ENCODE data around the gene PIK3R6. TPM values are rescaled to one million over a fixed set of nuclear protein-coding genes. Genes with fewer than 3 reads are reported as not detected.

The PIK3R6 gene
- total RNA-seq, 1 donor from 2014 or later = 4.5 TPM

GRCh38 chr17:8873801-8874715 is 6.6 kb upstream of the PIK3R6 start:
- H3K27ac Mint-ChIP-seq = no peak overlapping the region
- intact Hi-C loops (cut with micrococcal nuclease) = no loop called here
- no peak for DNase-seq
- peaks cover 15% of the 10 kb centered on the region for H3K36me3 Mint-ChIP-seq (ENCODE audit: low read depth)
- H3K27me3 Mint-ChIP-seq = no peaks in the 10 kb centered on the region
- no peak overlapping the region for H3K4me3 Mint-ChIP-seq
- H3K4me1 Mint-ChIP-seq = peaks cover 4% of the 10 kb centered on the region
- H3K9me3 Mint-ChIP-seq = no peaks in the 10 kb centered on the region

GRCh38 chr17:8872705-8873435 is 5.4 kb upstream of the PIK3R6 start:
- DNase-seq = no peak
- Mint-ChIP-seq H3K4me3 (no peak overlapping the region), H3K4me1 (peaks cover 15% of the 10 kb centered on the region), H3K27me3 (no peaks in the 10 kb centered on the region), H3K36me3 (ENCODE audit: low read depth) (peaks cover 6% of the 10 kb centered on the region), H3K27ac (no peak overlapping the region), H3K9me3 (no peaks in the 10 kb centered on the region)
- intact Hi-C loops (cut with micrococcal nuclease) = no loop called here

DNA sequence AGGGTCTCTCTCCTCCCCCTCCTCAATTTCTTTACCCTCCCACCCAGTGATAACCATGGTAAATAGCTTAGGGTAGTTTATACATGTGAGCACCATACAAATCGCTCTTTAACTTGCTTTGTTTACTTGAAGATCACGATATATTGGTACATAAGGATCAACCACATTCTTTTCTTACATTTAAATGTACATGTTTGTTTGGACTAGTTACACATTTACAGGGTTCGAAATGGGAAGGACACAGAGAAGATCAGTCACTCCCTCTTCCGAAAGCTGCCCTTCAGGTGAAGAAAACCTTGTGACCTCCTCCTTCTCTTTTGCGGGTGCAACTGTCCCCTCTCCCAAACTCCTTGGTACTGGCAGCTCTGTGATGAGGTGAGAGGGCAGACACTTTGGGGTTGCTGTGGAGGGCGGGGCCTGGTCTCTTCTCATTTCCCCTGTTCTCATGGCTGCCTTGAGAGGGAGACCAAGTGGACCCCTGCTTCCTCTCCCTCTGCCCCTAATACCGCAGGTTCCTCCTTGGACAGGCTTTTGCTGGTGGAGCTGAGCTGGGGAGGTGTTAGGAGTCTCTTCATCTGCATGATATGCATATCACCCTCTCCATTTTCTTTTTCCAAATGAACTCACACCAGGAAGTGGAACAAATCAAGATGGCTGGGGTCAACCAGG is 4.7 kb upstream of the PIK3R6 start:
- Mint-ChIP-seq H3K27me3 (no peaks in the 10 kb centered on the region), H3K9me3 (no peaks in the 10 kb centered on the region), H3K36me3 (ENCODE audit: low read depth) (no peaks in the 10 kb centered on the region), H3K4me1 (peaks cover 21% of the 10 kb centered on the region), H3K4me3 (no peak overlapping the region), H3K27ac (no peak overlapping the region)
- intact Hi-C loops (cut with micrococcal nuclease) = no loop called here
- DNase-seq = no peak

- no peaks in the 10 kb centered on the region for H3K27me3 Mint-ChIP-seq
Measured at GRCh38 chr17:8871081-8871581, 3.7 kb upstream of the PIK3R6 start.

GRCh38 chr17:8870406-8871040 is 3.0 kb upstream of the PIK3R6 start:
- H3K36me3 Mint-ChIP-seq (ENCODE audit: low read depth) = peaks cover 3% of the 10 kb centered on the region
- no peak for DNase-seq
- H3K4me1 Mint-ChIP-seq = peaks cover 30% of the 10 kb centered on the region
- no peak overlapping the region for H3K27ac Mint-ChIP-seq
- H3K4me3 Mint-ChIP-seq = no peak overlapping the region
- no peaks in the 10 kb centered on the region for H3K27me3 Mint-ChIP-seq
- no peaks in the 10 kb centered on the region for H3K9me3 Mint-ChIP-seq
- intact Hi-C loops (cut with micrococcal nuclease) = no loop called here

More at GRCh38 chr17:8871081-8871581, 3.7 kb upstream of the PIK3R6 start:
- DNase-seq = no peak
- intact Hi-C loops (cut with micrococcal nuclease) = no loop called here
- no peak overlapping the region for H3K27ac Mint-ChIP-seq
- H3K36me3 Mint-ChIP-seq (ENCODE audit: low read depth) = peaks cover 3% of the 10 kb centered on the region
- H3K9me3 Mint-ChIP-seq = no peaks in the 10 kb centered on the region
- H3K4me3 Mint-ChIP-seq = no peak overlapping the region
- H3K4me1 Mint-ChIP-seq = peaks cover 29% of the 10 kb centered on the region

DNA sequence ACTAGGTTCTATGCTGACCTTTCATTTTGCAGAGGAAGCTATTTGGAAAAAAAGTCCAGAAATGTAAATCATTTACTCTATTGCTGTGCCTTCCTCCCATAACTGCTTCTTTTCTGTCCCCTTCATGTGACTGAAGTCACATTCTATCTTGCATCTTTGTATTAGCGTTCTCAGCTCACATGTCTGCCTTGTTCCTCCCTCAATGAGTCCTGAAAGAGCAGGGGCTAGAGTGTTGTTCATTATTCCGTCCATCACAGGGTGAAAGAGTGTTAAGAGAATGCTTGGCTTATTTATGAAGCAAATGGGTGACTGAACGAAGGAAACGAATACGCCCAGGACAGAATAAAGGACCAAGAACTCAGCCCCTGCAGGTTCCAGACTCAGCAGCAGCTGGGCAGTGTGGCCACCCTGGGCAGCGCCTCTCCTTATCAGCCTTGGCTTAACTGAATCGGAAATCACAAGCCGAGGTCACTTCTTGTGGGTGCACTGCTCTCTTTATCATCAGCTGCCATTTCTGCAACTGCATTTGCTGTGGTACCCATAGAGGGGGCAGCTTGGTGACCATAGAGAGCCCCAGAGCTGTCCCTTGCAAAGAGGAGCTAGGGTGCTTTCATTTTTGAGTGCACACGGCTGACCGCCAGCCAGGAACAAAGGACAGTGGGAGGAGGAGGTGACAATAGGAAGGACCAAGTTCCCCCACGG is 1.8 kb upstream of the PIK3R6 start:
- intact Hi-C loops (cut with micrococcal nuclease) = no loop called here
- DNase-seq = no peak
- H3K27me3 Mint-ChIP-seq = no peaks in the 10 kb centered on the region
- no peak overlapping the region for H3K4me3 Mint-ChIP-seq
- H3K27ac Mint-ChIP-seq = no peak overlapping the region
- peaks cover 37% of the 10 kb centered on the region for H3K4me1 Mint-ChIP-seq
- peaks cover 3% of the 10 kb centered on the region for H3K36me3 Mint-ChIP-seq (ENCODE audit: low read depth)
- H3K9me3 Mint-ChIP-seq = no peaks in the 10 kb centered on the region

DNA sequence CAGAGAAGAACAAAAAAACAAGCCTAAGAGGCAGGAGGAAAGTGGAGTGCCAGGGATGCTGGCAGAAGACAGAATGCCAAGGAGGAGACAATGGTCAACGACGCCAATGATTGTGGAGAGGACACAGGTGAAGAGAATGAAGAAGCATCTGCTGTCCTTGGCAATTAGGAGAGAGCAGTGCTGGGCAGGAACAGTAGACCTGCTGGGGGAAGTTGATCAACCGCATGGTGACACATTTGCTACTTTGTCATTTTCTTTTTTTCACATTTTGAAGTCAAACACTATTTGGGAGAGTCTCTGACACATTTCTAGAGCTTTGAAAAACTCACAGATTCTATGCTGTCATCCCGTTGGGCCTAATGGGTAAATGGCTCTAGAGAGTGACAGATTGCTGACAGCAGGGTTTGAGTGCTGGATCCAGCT is 1.1 kb upstream of the PIK3R6 start:
- Mint-ChIP-seq H3K36me3 (ENCODE audit: low read depth) (peaks cover 8% of the 10 kb centered on the region), H3K4me3 (peak overlapping the region; percentile 4), H3K9me3 (no peaks in the 10 kb centered on the region), H3K27me3 (no peaks in the 10 kb centered on the region), H3K27ac (peak overlapping the region; percentile 92), H3K4me1 (peaks cover 40% of the 10 kb centered on the region)
- intact Hi-C loops (cut with micrococcal nuclease) = no loop called here
- peak; percentile 57 for DNase-seq

DNA sequence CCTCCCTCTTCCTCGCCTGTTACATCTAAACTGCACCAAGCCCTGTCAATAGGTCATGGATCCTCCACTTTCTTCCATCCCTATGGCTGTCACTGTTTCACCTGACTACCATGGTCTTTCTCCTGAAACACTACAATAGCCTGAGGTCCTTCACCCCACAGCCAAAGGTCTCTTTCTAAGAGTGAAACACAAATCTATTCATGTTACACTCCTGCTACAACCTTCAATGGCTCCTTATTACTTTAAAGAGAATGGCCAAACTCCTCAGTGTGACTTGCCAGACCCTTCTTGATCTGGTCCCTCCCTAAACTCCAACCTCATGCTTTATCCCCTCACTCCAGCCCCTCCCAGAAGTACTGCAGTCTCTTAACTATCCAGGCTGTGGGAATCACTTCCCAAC is 618 bp upstream of the PIK3R6 start:
- H3K27ac Mint-ChIP-seq = peak overlapping the region; percentile 92
- intact Hi-C loops (cut with micrococcal nuclease) = no loop called here
- H3K9me3 Mint-ChIP-seq = no peaks in the 10 kb centered on the region
- no peaks in the 10 kb centered on the region for H3K27me3 Mint-ChIP-seq
- peak overlapping the region; percentile 95 for H3K4me3 Mint-ChIP-seq
- no peak for DNase-seq
- peaks cover 42% of the 10 kb centered on the region for H3K4me1 Mint-ChIP-seq
- peaks cover 10% of the 10 kb centered on the region for H3K36me3 Mint-ChIP-seq (ENCODE audit: low read depth)

- Mint-ChIP-seq H3K9me3 (no peaks in the 10 kb centered on the region), H3K27ac (no peak overlapping the region), H3K36me3 (ENCODE audit: low read depth) (peaks cover 12% of the 10 kb centered on the region), H3K4me3 (peak overlapping the region; percentile 95), H3K4me1 (peaks cover 58% of the 10 kb centered on the region), H3K27me3 (no peaks in the 10 kb centered on the region)
- DNase-seq = no peak
- intact Hi-C loops (cut with micrococcal nuclease) = no loop called here
Measured at GRCh38 chr17:8865811-8866210, 1.7 kb downstream of the PIK3R6 start.

DNA sequence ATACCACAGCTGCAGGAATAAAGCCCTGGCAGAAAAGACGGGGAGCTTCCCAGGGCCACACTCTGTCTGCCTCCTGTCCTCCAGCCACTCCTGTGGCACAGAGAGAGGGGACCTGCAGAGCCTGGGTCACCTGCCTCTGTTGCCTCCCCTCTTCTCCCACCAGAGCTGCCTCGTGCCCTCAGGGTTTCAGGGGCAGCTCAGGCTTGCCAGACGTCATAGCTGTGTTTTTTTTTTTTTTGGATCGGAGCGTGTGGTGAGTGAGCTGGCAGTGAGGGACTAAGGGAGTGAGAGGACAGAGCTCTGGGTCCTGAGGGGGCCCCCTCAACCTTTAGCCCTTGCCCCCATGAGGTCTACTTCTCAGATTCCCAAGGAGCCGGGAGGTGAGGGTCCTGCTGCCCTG is 2.1 kb downstream of the PIK3R6 start:
- H3K9me3 Mint-ChIP-seq = no peaks in the 10 kb centered on the region
- peaks cover 62% of the 10 kb centered on the region for H3K4me1 Mint-ChIP-seq
- no peak overlapping the region for H3K27ac Mint-ChIP-seq
- DNase-seq = no peak
- H3K27me3 Mint-ChIP-seq = no peaks in the 10 kb centered on the region
- H3K36me3 Mint-ChIP-seq (ENCODE audit: low read depth) = peaks cover 12% of the 10 kb centered on the region
- intact Hi-C loops (cut with micrococcal nuclease) = no loop called here
- no peak overlapping the region for H3K4me3 Mint-ChIP-seq

GRCh38 chr17:8862213-8863056 is 5.0 kb downstream of the PIK3R6 start:
- DNase-seq = no peak
- Mint-ChIP-seq H3K9me3 (no peaks in the 10 kb centered on the region), H3K4me1 (peaks cover 63% of the 10 kb centered on the region), H3K27me3 (no peaks in the 10 kb centered on the region), H3K27ac (peak overlapping the region; percentile 8), H3K36me3 (ENCODE audit: low read depth) (peaks cover 23% of the 10 kb centered on the region), H3K4me3 (no peak overlapping the region)
- intact Hi-C loops (cut with micrococcal nuclease) = no loop called here

DNA sequence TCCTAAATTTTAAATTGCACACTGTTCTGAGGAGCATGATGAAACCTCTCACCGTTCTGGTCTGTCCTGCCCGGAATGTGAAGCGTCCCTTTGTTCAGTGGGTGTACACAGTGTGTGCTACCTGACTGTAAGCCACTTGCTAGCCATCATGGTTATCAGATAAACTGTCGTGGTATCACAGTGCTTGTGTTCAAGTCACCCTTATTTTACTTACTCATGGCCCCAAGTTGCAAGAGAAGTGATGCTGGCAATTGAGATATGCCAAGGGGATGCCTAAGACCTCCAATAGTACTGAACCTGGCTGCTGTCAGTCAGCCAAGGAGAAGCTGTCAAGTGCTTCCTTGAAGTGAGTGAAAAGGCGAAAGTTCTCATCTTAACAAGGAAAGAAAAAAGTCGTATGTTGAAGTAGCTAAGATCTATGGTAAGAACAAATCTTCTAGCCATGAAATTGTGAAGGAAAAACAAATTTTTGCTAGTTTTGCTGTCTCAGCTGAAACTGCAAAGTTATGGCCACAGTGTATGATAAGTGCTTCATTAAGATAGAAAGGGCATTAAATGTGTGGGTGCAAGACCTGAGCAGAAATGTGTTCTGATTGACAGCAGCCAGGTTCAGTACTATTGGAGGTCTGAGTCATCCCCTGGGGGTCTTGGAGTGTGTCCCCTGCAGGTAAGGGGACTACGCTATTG is 5.8 kb downstream of the PIK3R6 start:
- Mint-ChIP-seq H3K27me3 (no peaks in the 10 kb centered on the region), H3K4me1 (peaks cover 64% of the 10 kb centered on the region), H3K27ac (peak overlapping the region; percentile 55), H3K9me3 (no peaks in the 10 kb centered on the region), H3K4me3 (peak overlapping the region; percentile 25), H3K36me3 (ENCODE audit: low read depth) (peaks cover 22% of the 10 kb centered on the region)
- intact Hi-C loops (cut with micrococcal nuclease) = no loop called here
- DNase-seq = no peak
